ENCODE measurements around the gene NFASC.

The NFASC gene

DNA sequence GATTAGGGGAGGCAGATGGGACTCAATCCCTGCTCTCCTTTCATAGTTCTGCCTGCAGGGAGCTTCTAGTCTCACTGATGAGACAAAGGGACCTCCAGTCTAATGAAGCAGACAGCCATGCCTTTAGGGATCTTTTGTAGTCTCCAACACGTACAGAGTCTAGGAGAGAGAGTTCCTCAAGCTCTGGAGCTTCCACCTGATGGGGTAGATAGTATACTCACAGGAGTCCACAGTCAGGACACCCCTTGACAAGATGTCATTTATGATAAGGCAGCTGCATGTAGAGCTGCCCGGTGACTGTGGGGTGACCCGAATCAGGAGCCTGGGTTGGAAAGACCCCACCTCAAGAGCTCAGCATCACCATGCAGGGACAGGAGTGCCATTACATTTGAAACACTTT lies 117.0 kb downstream of the NFASC start:
- no peak for DNase-seq

DNA sequence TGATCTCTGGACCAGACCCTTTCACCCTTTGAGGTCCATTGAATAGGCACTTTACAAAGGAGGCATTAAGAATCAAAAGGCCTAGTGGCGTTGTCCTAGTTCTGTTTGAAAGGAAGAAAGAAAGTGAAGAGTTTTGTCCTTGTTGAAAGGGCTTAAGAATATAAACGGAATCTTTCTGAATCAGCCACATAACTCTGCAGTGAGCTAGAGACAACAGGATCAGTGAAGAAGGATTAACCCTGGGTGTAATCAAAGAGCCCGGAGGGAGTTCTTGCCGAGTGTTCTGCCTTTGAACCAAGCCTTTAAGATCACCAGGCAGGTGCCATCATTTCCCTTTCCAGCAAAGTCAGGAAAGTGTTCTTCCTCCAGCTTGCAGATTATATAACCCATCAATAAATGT lies 117.5 kb downstream of the NFASC start:
- DNase-seq = no peak

- peak; percentile 76 to 80 for DNase-seq
Observed at GRCh38 chr1:204989266-204990058, 118.8 kb downstream of the NFASC start.

DNA sequence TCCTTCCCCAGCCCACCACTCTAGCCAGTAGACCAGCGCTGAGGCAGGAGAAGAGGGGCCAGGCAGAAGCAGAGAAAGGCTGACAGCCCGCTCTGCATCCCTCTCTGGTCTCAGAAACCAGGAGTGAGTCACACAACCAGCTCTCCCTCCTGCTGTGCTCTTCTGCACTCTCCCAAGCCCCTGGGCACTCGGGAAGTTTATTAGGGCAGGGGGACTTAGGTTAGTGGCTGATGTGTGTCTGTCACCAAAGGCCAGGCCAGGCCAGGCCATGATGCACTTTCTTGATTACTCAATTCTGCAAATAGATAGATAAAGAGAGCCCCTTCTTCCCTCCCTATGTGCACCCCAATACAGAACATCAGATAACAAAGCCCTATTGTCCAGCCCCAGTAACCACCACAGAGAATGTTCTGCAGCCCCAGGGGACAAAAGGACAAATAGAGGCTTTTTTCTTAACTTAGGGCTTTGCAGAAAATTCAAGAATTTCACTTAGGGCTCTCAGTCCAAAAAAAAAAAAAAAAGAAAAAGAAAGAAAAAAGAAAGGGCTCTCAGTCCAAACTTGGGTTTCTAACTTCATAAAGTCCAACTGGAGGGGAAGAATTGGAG lies 119.5 kb downstream of the NFASC start:
- DNase-seq = no peak

DNA sequence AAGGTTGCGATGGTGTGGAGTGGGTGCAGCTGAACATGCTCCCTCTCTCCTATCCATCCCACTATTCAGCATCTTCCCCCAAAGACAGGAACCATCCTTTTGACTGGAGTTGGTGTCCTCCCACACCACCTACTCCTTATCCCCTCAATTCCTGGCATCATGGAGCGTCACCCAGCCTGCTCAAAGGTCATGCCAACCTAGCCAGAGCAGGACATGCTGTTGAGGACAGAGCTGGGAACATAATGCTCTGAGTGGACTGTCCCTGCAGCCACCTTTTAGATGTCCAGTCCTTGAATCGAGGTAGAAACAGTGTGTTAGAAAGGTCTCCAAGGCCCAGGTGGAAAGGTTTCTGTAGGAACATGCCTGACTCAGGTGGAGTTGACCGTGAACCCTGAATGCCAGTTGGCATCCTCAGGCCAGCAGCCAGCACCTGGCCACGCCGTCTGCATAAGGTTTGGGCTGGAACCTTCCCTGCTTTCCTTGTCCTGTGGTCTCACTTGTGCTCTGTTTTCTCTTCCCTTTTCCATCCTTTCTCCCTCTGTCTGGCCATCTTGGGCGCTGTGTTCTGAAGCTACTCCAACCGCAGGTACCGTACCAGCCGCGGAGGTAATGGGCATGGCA lies 120.2 kb downstream of the NFASC start:
- no peak for DNase-seq

- DNase-seq = no peak
Observed at GRCh38 chr1:204991342-204991844, 120.7 kb downstream of the NFASC start.

DNA sequence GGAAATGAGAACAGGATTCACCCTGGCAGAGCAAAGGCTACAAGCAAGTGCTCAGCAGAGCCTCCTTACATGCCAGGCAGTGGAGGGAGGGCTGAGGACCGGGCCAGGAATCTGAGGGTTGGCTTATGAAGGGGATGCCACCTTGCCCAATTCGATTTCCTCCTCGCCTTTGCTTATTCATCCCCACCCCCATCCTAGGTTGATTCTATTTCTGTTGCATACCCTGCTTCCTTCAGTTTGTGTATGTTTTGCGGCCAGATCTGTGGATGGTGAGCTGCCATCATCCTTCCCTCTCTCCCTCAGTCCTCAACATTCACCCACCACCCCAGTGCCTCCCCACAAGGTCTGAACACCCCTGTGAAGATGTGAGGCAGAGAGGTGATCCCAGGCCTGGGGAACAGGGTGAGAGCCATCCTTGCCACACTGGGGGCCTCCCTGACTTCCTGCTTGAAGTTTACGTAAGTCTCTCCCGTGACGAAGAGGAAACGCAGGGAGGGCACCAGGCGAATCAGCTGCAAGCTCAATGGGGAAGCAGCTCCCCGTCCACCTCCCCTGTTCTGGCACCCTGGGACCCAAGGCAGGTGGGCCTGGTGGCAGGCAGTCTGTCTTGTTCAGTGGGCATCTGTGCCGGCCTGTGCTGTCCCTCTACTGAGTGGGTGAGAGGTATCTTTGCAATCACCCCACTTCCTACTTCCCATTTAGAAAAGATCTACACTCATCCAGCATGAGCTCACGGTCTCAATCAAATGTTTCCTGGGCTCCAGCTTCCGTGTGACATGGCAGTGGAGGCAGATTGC lies 121.7 kb downstream of the NFASC start:
- peak; percentile 30 to 40 for DNase-seq

GRCh38 chr1:204992998-204993314 lies 122.3 kb downstream of the NFASC start:
- DNase-seq = no peak

- DNase-seq = no peak
Observed at GRCh38 chr1:204994086-204994862, 123.6 kb downstream of the NFASC start.

DNA sequence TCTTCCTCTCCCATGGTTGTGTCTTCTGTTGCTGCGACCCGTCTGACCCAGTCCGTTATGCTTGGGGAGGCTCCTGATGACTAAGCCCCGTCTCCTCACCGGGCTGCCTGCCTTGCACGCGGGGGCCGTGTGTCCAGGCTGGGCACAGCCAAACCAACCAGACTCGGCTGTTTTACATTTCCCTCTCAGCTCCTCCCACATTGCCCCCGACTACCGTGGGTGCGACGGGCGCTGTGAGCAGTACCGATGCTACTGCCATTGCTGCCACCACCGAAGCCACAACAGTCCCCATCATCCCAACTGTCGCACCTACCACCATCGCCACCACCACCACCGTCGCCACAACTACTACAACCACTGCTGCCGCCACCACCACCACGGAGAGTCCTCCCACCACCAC lies 126.3 kb downstream of the NFASC start:
- no peak for DNase-seq

DNA sequence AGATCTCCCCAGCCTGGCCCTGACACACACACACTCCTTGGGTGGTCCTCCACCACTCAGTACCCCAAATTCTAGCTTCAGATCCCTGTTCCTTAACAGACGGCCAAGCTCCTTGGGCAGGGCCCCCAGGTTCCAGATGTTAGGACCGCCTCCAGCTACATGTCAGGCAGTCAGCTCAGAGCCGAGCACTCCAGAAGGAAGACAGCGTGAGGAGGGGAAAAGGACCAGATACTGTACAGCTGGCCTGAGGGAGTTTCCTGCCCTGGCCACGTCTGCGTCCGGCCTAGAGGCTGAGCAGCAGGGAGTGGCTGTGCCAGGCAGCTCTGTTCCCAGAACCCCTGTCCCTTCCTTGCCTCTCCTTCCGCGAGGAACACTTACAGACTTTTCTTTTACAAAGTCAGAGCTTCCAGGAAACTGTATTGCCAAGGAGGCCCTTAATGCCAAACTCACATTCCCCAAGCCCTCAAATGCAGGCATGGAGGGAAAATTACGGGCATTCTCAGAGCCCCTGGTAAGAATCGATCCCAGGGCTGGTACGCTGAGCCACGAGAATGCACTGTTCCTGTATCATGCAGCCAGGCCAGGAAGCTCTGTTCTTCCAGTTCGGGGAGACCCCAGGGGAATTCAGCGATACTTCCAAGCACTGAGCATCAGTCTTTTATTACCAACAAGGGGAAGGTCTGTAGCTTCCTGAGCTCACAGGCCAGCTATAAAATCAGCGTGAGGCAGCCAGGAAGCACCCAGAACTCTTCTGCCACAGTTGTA lies 127.1 kb downstream of the NFASC start:
- no peak for DNase-seq

DNA sequence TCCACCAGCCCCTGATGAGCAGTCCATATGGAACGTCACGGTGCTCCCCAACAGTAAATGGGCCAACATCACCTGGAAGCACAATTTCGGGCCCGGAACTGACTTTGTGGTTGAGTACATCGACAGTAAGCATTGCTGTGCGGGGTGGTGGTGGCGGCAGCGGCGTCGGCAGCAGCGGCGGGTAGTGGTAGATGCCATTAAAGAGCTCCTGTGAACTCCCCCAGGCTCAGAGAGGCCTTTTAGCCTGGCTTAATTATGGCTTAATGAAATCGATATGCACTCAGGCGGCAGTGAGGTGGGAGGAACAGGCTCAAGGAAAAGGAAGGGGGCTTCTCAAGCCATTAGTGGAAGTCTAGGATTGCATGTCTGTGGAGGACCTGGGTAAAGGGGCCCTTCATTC lies 130.5 kb downstream of the NFASC start:
- DNase-seq = no peak

DNA sequence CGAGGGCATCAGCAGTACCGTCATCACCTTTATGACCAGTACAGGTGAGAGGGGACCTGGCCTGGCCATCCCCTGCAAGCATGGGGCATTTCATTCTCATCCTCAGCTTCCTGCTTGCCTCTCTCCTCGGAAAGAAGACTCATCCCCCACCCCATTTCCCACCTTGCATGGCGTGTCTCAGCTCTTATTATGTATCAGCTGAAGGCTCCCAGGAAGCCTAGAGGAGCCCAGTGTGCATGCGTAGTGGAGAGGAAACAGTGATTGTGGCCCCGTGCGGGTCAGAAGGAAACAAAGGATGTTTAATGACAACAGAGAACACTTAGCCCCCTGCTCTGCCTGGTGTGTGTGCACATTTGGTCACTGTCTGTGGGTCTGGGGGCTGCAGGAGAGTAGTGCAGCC lies 132.0 kb downstream of the NFASC start:
- no peak for DNase-seq

- no peak for DNase-seq
Observed at GRCh38 chr1:205003358-205004131, 132.9 kb downstream of the NFASC start.

DNA sequence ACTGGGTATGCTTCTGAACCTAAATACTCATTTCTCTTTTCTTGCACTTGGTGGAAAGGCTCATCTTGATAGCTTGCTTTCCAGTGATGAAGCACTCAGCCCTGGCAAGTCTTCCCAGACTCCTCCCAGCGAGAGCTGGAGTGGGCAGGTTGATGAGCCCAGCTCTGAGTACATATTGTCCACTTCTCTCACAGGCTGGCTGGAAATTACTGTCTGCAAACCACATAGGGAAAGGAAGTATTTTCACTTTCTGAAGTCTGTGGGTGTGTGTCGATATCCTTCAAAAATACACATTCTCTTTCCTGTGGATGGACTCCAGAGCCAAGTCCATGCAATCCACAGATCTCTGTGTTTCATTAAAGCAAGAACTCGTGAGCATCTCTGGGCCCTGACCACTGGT lies 133.7 kb downstream of the NFASC start:
- no peak for DNase-seq

- DNase-seq = no peak
Observed at GRCh38 chr1:205008896-205009295, 138.2 kb downstream of the NFASC start.

DNA sequence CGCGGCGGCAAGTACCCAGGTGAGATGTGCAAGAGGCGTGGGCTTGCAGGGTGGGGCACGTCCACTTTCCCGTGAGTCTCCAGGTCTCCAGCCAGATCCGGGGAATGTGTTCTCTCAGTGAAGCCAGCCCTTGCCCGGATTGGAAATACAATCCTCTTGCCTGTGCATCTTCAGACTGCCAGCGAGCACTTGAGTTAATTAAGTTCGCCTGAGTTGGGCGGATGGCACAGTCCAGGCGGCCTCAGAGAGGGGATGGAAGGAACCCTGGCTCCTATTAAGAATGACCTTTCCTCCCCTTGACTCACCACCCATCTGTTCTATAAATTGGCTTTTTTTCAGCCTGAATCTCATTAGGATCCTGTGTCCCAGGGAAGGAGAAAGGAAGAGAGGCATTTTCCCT lies 139.0 kb downstream of the NFASC start:
- DNase-seq = no peak

DNA sequence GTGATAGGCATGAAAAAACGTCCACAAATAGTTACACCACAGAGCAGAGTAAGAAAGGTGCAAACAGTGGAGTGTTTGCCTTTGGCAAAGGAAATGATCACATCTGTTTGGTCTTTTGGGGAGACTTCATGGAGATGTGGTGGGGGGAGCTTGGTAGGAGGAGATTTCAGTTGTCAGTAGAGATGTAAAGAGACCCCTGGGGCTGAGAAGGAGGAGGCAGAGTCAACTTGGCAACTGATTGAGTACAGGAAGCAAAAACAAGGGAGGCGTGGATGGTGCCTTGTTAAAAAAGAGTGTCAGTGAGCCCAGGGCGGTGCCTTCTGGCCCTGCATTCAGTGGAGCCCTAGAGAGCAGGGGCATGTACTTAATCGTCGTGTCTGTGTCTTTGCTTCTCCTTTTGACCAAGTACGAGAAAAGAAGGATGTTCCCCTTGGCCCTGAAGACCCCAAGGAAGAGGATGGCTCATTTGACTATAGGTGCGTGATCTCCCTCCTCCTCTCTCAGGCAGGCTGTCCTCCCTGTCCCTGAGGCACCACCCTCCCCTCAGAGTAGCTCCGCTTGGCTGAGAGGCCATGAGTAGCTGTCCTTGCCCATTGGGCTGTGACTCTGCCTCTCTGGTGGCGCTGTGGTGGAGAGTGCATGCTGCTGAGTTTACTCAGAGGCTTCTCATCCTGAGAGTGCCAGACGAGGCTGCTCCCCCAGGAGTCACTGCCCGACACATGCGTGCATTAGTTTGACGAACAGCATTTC lies 141.9 kb downstream of the NFASC start:
- DNase-seq = no peak

- DNase-seq = no peak
Observed at GRCh38 chr1:205013683-205014367, 143.2 kb downstream of the NFASC start.

DNA sequence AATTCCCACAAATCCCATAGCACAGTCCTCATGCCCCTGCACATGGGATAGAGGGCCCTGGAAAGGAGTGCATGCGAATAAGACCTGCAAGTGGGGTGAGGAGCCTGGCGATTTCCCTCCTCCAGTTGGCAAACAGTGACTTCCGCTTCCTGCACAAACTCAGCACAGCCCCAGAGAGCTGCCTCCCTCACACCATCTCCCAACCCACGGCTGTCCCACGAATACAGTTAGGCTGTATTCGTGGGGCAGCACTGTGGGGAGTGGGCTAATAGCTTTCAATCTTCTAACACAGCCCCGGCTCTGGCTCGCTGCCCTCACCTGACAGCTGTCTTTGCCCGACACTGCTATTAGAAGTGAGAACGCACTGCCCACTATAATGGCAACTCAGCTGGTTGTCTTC lies 144.1 kb downstream of the NFASC start:
- no peak for DNase-seq
